Endothelial cell of umbilical vein (primary cell): ENCODE results near the gene DNAJC16. TPM values are rescaled to one million over a fixed set of nuclear protein-coding genes. Genes with fewer than 3 reads are reported as not detected.

ENCODE experiments used
- BruUV-seq: library from RNA; stranded (reverse); fragments of 400-500 nt; replicated peaks from 2 replicates; lab custom pipeline; 2021; lab: Mats Ljungman, UMichigan
- CTCF ChIA-PET: fragments of 300-600, 350-600 bp; sonication (Branson Sonifier 250); formaldehyde crosslinking; loops from one replicate; lab custom pipeline; 2021; ENCODE audit warnings: antibody characterized with exemption, inconsistent platforms; lab: Charles Lee
- POLR2A ChIA-PET: fragments of 300-600, 350-600 bp; sonication (Branson Sonifier 250); formaldehyde crosslinking; loops from one replicate; lab custom pipeline; 2021; ENCODE audit warnings: antibody characterized with exemption, inconsistent platforms; lab: Charles Lee
- DNase-seq: peaks from one replicate; pipeline ENCODE4 v3.0.0-alpha.2; 2011; ENCODE audit warnings: low read depth, low spot score
- FAIRE-seq: peaks from 2 replicates; lab custom pipeline; 2011; peaks lifted over from hg19 to GRCh38; lab: Jason Lieb, UNC
- H2AFZ ChIP-seq: 2 replicates; pipeline ENCODE4 v1.6.0; 2012; ENCODE audit warnings: low read depth, low read length, control low read depth, inconsistent platforms
- H3K27ac ChIP-seq: 2 replicates; pipeline ENCODE4 v1.5.1; 2011; ENCODE audit warnings: low read depth, mild to moderate bottlenecking, control low read depth, low read length, moderate library complexity; ENCODE audit not compliant: insufficient read depth
- H3K27me3 ChIP-seq, 2 experiments: 2 replicates each; pipeline versions ENCODE4 v1.6.0 to v1.6.1; 2011; ENCODE audit warnings: low read length in 2 of 2, mixed read lengths in 1 of 2; ENCODE audit not compliant: control insufficient read depth in 2 of 2, insufficient read depth in 2 of 2
- H3K36me3 ChIP-seq, 2 experiments: 2 replicates in 1 of 2; 3 replicates in 1 of 2; pipeline ENCODE4 v1.5.1; 2011; ENCODE audit warnings: low read length in 2 of 2, mild to moderate bottlenecking in 1 of 2, moderate library complexity in 1 of 2; ENCODE audit not compliant: control insufficient read depth in 2 of 2, insufficient read depth in 2 of 2; ENCODE audit errors: extremely low read depth in 1 of 2
- H3K4me1 ChIP-seq: 3 replicates; pipeline ENCODE4 v1.5.1; 2011; ENCODE audit warnings: mild to moderate bottlenecking, low read length; ENCODE audit not compliant: control insufficient read depth, insufficient read depth; ENCODE audit errors: extremely low read depth
- H3K4me2 ChIP-seq: 2 replicates; pipeline ENCODE4 v1.6.1; 2011; ENCODE audit warnings: low read length, control low read depth, mixed read lengths; ENCODE audit not compliant: insufficient read depth
- H3K4me3 ChIP-seq, 3 experiments: fragments of 200-600 bp in 1 of 3; sonication (generic), shearing (Covaris generic) in 1 of 3; replicated peaks in 1 of 3; 2 replicates each; pipeline ENCODE4 v1.5.1; 2011 to 2016; ENCODE audit warnings: control low read depth in 3 of 3, low read length in 3 of 3, mild to moderate bottlenecking in 2 of 3, inconsistent platforms in 1 of 3, low read depth in 1 of 3, moderate library complexity in 1 of 3; ENCODE audit not compliant: insufficient read depth in 1 of 3
- H3K79me2 ChIP-seq: 2 replicates; pipeline ENCODE4 v1.6.0; 2012; ENCODE audit warnings: low read length, inconsistent platforms; ENCODE audit not compliant: control insufficient read depth, insufficient read depth
- H3K9ac ChIP-seq: replicated peaks from 2 replicates; pipeline ENCODE3; 2011; ENCODE audit warnings: low read length, control low read depth; ENCODE audit not compliant: insufficient read depth; ENCODE audit errors: extremely low read depth
- H3K9me1 ChIP-seq: replicated peaks from 3 replicates; pipeline ENCODE4 v1.6.0; 2011; ENCODE audit warnings: mild to moderate bottlenecking, low read length; ENCODE audit not compliant: control insufficient read depth, insufficient read depth; ENCODE audit errors: extremely low read depth
- H3K9me3 ChIP-seq: replicated peaks from 2 replicates; pipeline ENCODE4 v1.5.1; 2012; ENCODE audit warnings: low read length, inconsistent platforms; ENCODE audit not compliant: control insufficient read depth, insufficient read depth
- H4K20me1 ChIP-seq: replicated peaks from 2 replicates; pipeline ENCODE3; 2011; ENCODE audit warnings: mild to moderate bottlenecking, low read length; ENCODE audit not compliant: control insufficient read depth, insufficient read depth; ENCODE audit errors: extremely low read depth
- EZH2 ChIP-seq: IDR thresholded peaks from 2 replicates; pipeline ENCODE4 v1.6.1; 2012; ENCODE audit warnings: borderline replicate concordance, low read depth, mild to moderate bottlenecking, moderate library complexity, low read length, inconsistent platforms; ENCODE audit not compliant: severe bottlenecking
- FOS ChIP-seq: IDR thresholded peaks from 2 replicates; pipeline ENCODE4 v1.6.1; 2011; ENCODE audit warnings: mild to moderate bottlenecking, low read length, moderate library complexity, borderline replicate concordance; ENCODE audit not compliant: insufficient read depth
- GATA2 ChIP-seq: IDR thresholded peaks from 2 replicates; pipeline ENCODE4 v1.7.0; 2011; ENCODE audit warnings: low read depth, mild to moderate bottlenecking, moderate library complexity, mixed read lengths, low read length; ENCODE audit not compliant: insufficient read length, insufficient read depth
- JUN ChIP-seq: IDR thresholded peaks from 2 replicates; pipeline ENCODE4 v1.6.1; 2011; ENCODE audit warnings: borderline replicate concordance, low read depth; ENCODE audit not compliant: insufficient read length, insufficient read depth
- MYC ChIP-seq: IDR thresholded peaks from one replicate; pipeline ENCODE4 v1.6.1; 2011; ENCODE audit warnings: mild to moderate bottlenecking, low read depth, low read length
- POLR2A ChIP-seq: IDR thresholded peaks from 2 replicates; pipeline ENCODE4 v1.6.1; 2012; ENCODE audit warnings: low read depth, mild to moderate bottlenecking, control low read depth, low read length
- dilution Hi-C: fragments of 300-500 bp; cut with MboI; formaldehyde crosslinking; loops from one replicate; pipeline ENCODE4 v1.15.0; 2019; ENCODE audit warnings: low sequenced_read_pairs; ENCODE audit not compliant: extremely low pct_ligation_motif_present
- intact Hi-C: fragments of 100-400 bp; cut with micrococcal nuclease; formaldehyde crosslinking; loops from one replicate; pipeline ENCODE4 v1.10.0; 2022
- polyA plus RNA-seq, 4 experiments: library from polyadenylated mRNA; depleted of rRNA in 3 of 4; stranded (reverse) in 3 of 4; unstranded in 1 of 4; fragments of >200 nt; gene quantifications; 2 replicates each; pipeline versions ENCODE4 v1.2.1 to v1.2.3, GENCODE V29; 2011 to 2012; ENCODE audit warnings: missing spikeins in 1 of 4
- total RNA-seq: library from RNA; stranded (reverse); gene quantifications from 2 replicates; pipeline ENCODE4 v1.2.3, GENCODE V29; 2021
- TF ChIP-seq, protein P1 (sequence below), 2 donors: IDR thresholded peaks; 1 replicate in 1 of 2; 2 replicates in 1 of 2; pipeline ENCODE4 v1.5.1; 2011; ENCODE audit warnings: low read length in 2 of 2, mild to moderate bottlenecking in 2 of 2, moderate library complexity in 2 of 2, control low read depth in 1 of 2, inconsistent platforms in 1 of 2, low read depth in 1 of 2; ENCODE audit not compliant: insufficient read depth in 1 of 2; ENCODE audit errors: extremely low read depth in 1 of 2

DNAJC16 gene
- total and polyA plus RNA-seq, 2 donors (not counting 3 experiments of a cell fraction or from before 2014, with no cell fraction given): 8.0 to 21.4 TPM

DNA sequence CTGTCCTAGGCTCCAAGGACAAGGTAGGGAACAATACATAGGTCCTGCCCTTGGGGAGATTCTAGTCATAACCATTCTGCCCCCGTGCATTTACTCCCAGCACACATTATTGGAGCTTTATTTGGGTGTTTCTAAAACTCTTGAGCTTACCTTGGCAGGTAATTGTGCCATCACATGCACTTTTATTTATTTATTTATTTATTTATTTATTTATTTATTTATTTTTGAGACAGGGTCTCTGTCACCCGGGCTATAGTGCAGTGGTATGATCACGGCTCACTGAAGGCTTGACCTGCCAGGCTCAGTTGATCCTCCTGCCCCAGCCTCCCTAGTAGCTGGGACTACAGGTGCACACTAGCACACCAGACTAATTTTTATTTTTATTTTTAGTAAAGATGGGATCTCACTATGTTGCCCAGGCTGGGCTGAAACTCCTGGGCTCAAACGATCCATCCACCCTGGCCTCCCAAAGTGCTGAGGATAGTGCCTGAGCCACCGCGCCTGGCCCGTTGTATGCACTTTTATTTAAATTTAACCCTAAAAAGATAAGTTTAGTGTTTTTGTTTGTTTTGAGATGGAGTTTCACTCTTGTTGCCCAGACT is 49.0 kb downstream of the DNAJC16 start:
- Histone ChIP-seq H3K9me3 (no peaks in the 10 kb centered on the region), H3K79me2 (no peaks in the 10 kb centered on the region), H3K36me3 (peaks cover 1 to 3% of the 10 kb centered on the region in 2 experiments), H2AFZ (no peak overlapping the region), H3K27me3 (no peaks in the 10 kb centered on the region), H3K9ac (no peak overlapping the region), H3K4me1 (peaks cover 2% of the 10 kb centered on the region), H3K27ac (no peak overlapping the region), H3K4me3 (no peak overlapping the region), H3K9me1 (no peaks in the 10 kb centered on the region), H3K4me2 (no peak overlapping the region), H4K20me1 (no peaks in the 10 kb centered on the region)
- CTCF ChIA-PET: interaction anchor here (1.5 kb wide), 1 partner anchor 9 kb away, joined by 3 read pairs; the partner anchor contains the start of gene AGMAT
- dilution Hi-C loops: no loop called here
- POLR2A ChIA-PET: no interaction called here
- no TSS peak for BruUV-seq
- TF ChIP-seq GATA2 (no peak), MYC (no peak), JUN (no peak), FOS (no peak), EZH2 (no peak), POLR2A (no peak)
- TF ChIP-seq, protein P1, sequence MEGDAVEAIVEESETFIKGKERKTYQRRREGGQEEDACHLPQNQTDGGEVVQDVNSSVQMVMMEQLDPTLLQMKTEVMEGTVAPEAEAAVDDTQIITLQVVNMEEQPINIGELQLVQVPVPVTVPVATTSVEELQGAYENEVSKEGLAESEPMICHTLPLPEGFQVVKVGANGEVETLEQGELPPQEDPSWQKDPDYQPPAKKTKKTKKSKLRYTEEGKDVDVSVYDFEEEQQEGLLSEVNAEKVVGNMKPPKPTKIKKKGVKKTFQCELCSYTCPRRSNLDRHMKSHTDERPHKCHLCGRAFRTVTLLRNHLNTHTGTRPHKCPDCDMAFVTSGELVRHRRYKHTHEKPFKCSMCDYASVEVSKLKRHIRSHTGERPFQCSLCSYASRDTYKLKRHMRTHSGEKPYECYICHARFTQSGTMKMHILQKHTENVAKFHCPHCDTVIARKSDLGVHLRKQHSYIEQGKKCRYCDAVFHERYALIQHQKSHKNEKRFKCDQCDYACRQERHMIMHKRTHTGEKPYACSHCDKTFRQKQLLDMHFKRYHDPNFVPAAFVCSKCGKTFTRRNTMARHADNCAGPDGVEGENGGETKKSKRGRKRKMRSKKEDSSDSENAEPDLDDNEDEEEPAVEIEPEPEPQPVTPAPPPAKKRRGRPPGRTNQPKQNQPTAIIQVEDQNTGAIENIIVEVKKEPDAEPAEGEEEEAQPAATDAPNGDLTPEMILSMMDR (IDR thresholded peaks at IDR 0.05; ENCODE audit: extremely low read depth in 1 of 2, insufficient read depth in 1 of 2, low read depth in 1 of 2, low read length in 2 of 2): no peak
- FAIRE-seq (no peak), DNase-seq (no peak)
- intact Hi-C loops: no loop called here
